ENCODE data around the gene CAMK2G.

Gene CAMK2G

GRCh38 chr10:73815719-73816030, 58.7 kb downstream of the CAMK2G start:
- Mint-ChIP-seq H3K36me3 (ENCODE audit: low read depth) (peaks cover 61% of the 10 kb centered on the region), H3K4me3 (no peak overlapping the region), H3K27me3 (no peaks in the 10 kb centered on the region), H3K27ac (no peak overlapping the region), H3K9me3 (no peaks in the 10 kb centered on the region), H3K4me1 (ENCODE audit: low read depth) (peaks cover 2% of the 10 kb centered on the region)
- DNase-seq: no peak

- H3K27ac Mint-ChIP-seq: peak overlapping the region; percentile 37
- no peaks in the 10 kb centered on the region for H3K9me3 Mint-ChIP-seq
- peaks cover 6% of the 10 kb centered on the region for H3K4me1 Mint-ChIP-seq (ENCODE audit: low read depth)
- H3K36me3 Mint-ChIP-seq (ENCODE audit: low read depth): peaks cover 65% of the 10 kb centered on the region
- no peak overlapping the region for H3K4me3 Mint-ChIP-seq
- H3K27me3 Mint-ChIP-seq: no peaks in the 10 kb centered on the region
- no peak for DNase-seq
Measured at GRCh38 chr10:73814896-73815718, 59.2 kb downstream of the CAMK2G start.

- Mint-ChIP-seq H3K4me3 (no peak overlapping the region), H3K27me3 (no peaks in the 10 kb centered on the region), H3K27ac (peak overlapping the region; percentile 37), H3K9me3 (no peaks in the 10 kb centered on the region), H3K4me1 (ENCODE audit: low read depth) (peaks cover 13% of the 10 kb centered on the region), H3K36me3 (ENCODE audit: low read depth) (peaks cover 69% of the 10 kb centered on the region)
- DNase-seq: no peak
Measured at GRCh38 chr10:73814276-73814895, 60.0 kb downstream of the CAMK2G start.

- Mint-ChIP-seq H3K4me1 (ENCODE audit: low read depth) (peaks cover 23% of the 10 kb centered on the region), H3K9me3 (no peaks in the 10 kb centered on the region), H3K27me3 (no peaks in the 10 kb centered on the region), H3K4me3 (no peak overlapping the region), H3K36me3 (ENCODE audit: low read depth) (peaks cover 74% of the 10 kb centered on the region), H3K27ac (no peak overlapping the region)
- no peak for DNase-seq
Measured at GRCh38 chr10:73813333-73813732, 61.0 kb downstream of the CAMK2G start.

GRCh38 chr10:73812657-73813056, 61.7 kb downstream of the CAMK2G start:
- Mint-ChIP-seq H3K27me3 (no peaks in the 10 kb centered on the region), H3K36me3 (ENCODE audit: low read depth) (peaks cover 74% of the 10 kb centered on the region), H3K4me1 (ENCODE audit: low read depth) (peaks cover 28% of the 10 kb centered on the region), H3K9me3 (no peaks in the 10 kb centered on the region), H3K4me3 (no peak overlapping the region), H3K27ac (peak overlapping the region; percentile 80)
- DNase-seq: no peak

- peaks cover 44% of the 10 kb centered on the region for H3K4me1 Mint-ChIP-seq (ENCODE audit: low read depth)
- H3K27ac Mint-ChIP-seq: peak overlapping the region; percentile 95
- no peaks in the 10 kb centered on the region for H3K27me3 Mint-ChIP-seq
- no peaks in the 10 kb centered on the region for H3K9me3 Mint-ChIP-seq
- no peak for DNase-seq
- H3K4me3 Mint-ChIP-seq: peak overlapping the region; percentile 86
- peaks cover 75% of the 10 kb centered on the region for H3K36me3 Mint-ChIP-seq (ENCODE audit: low read depth)
Measured at GRCh38 chr10:73810735-73811465, 63.5 kb downstream of the CAMK2G start.

- Mint-ChIP-seq H3K9me3 (no peaks in the 10 kb centered on the region), H3K27me3 (no peaks in the 10 kb centered on the region), H3K36me3 (ENCODE audit: low read depth) (peaks cover 75% of the 10 kb centered on the region), H3K4me3 (peak overlapping the region; percentile 86), H3K27ac (peak overlapping the region; percentile 95), H3K4me1 (ENCODE audit: low read depth) (peaks cover 47% of the 10 kb centered on the region)
- no peak for DNase-seq
Measured at GRCh38 chr10:73810358-73810734, 64.0 kb downstream of the CAMK2G start.

- DNase-seq: no peak
- Mint-ChIP-seq H3K27me3 (no peaks in the 10 kb centered on the region), H3K4me3 (peak overlapping the region; percentile 86), H3K9me3 (no peaks in the 10 kb centered on the region), H3K4me1 (ENCODE audit: low read depth) (peaks cover 49% of the 10 kb centered on the region), H3K36me3 (ENCODE audit: low read depth) (peaks cover 80% of the 10 kb centered on the region), H3K27ac (peak overlapping the region; percentile 95)
Measured at GRCh38 chr10:73809061-73809818, 65.1 kb downstream of the CAMK2G start.

- H3K36me3 Mint-ChIP-seq (ENCODE audit: low read depth): peaks cover 82% of the 10 kb centered on the region
- no peak for DNase-seq
- H3K9me3 Mint-ChIP-seq: no peaks in the 10 kb centered on the region
- H3K27me3 Mint-ChIP-seq: no peaks in the 10 kb centered on the region
- peaks cover 57% of the 10 kb centered on the region for H3K4me1 Mint-ChIP-seq (ENCODE audit: low read depth)
- peak overlapping the region; percentile 18 for H3K4me3 Mint-ChIP-seq
- peak overlapping the region; percentile 95 for H3K27ac Mint-ChIP-seq
Measured at GRCh38 chr10:73808021-73808815, 66.1 kb downstream of the CAMK2G start.

GRCh38 chr10:73807471-73807870, 66.9 kb downstream of the CAMK2G start:
- Mint-ChIP-seq H3K36me3 (ENCODE audit: low read depth) (peaks cover 82% of the 10 kb centered on the region), H3K9me3 (no peaks in the 10 kb centered on the region), H3K27me3 (no peaks in the 10 kb centered on the region), H3K4me1 (ENCODE audit: low read depth) (peaks cover 55% of the 10 kb centered on the region), H3K27ac (peak overlapping the region; percentile 95), H3K4me3 (peak overlapping the region; percentile 39)
- DNase-seq: no peak

- peaks cover 55% of the 10 kb centered on the region for H3K4me1 Mint-ChIP-seq (ENCODE audit: low read depth)
- H3K27me3 Mint-ChIP-seq: no peaks in the 10 kb centered on the region
- DNase-seq: no peak
- peak overlapping the region; percentile 95 for H3K27ac Mint-ChIP-seq
- H3K9me3 Mint-ChIP-seq: no peaks in the 10 kb centered on the region
- peaks cover 93% of the 10 kb centered on the region for H3K36me3 Mint-ChIP-seq (ENCODE audit: low read depth)
- H3K4me3 Mint-ChIP-seq: peak overlapping the region; percentile 39
Measured at GRCh38 chr10:73806176-73806950, 68.0 kb downstream of the CAMK2G start.

GRCh38 chr10:73803680-73804286, 70.6 kb downstream of the CAMK2G start:
- Mint-ChIP-seq H3K9me3 (no peaks in the 10 kb centered on the region), H3K36me3 (ENCODE audit: low read depth) (peaks cover 99% of the 10 kb centered on the region), H3K4me1 (ENCODE audit: low read depth) (peaks cover 40% of the 10 kb centered on the region), H3K4me3 (no peak overlapping the region), H3K27me3 (no peaks in the 10 kb centered on the region), H3K27ac (peak overlapping the region; percentile 85)
- DNase-seq: no peak
